Measurements from ENCODE around the gene TBC1D19.

TBC1D19 gene

GRCh38 chr4:26751838-26752237, 168.0 kb downstream of the TBC1D19 start:
- H3K4me3 ChIP-seq (replicated peaks in 1 of 2; ENCODE audit: low read depth in 2 of 2, low read length in 2 of 2) = no peak overlapping the region
- TF ChIP-seq CTCF (IDR thresholded peaks at IDR 0.05; ENCODE audit: low read depth, low read length) = no peak
- no peak for DNase-seq (ENCODE audit: low read depth in 2 of 2)

GRCh38 chr4:26753187-26753586, 169.3 kb downstream of the TBC1D19 start:
- no peak for DNase-seq (ENCODE audit: low read depth in 2 of 2)
- H3K4me3 ChIP-seq (replicated peaks in 1 of 2; ENCODE audit: low read depth in 2 of 2, low read length in 2 of 2) = no peak overlapping the region
- no peak for TF ChIP-seq CTCF (IDR thresholded peaks at IDR 0.05; ENCODE audit: low read depth, low read length)

- H3K4me3 ChIP-seq (replicated peaks in 1 of 2; ENCODE audit: low read depth in 2 of 2, low read length in 2 of 2) = no peak overlapping the region
- DNase-seq (ENCODE audit: low read depth in 2 of 2) = peak; percentile 51 to 60
- no peak for TF ChIP-seq CTCF (IDR thresholded peaks at IDR 0.05; ENCODE audit: low read depth, low read length)
Observed at GRCh38 chr4:26753617-26754016, 169.7 kb downstream of the TBC1D19 start.

- DNase-seq (ENCODE audit: low read depth in 2 of 2) = no peak
- no peak overlapping the region for H3K4me3 ChIP-seq (replicated peaks in 1 of 2; ENCODE audit: low read depth in 2 of 2, low read length in 2 of 2)
- no peak for TF ChIP-seq CTCF (IDR thresholded peaks at IDR 0.05; ENCODE audit: low read depth, low read length)
Observed at GRCh38 chr4:26757751-26758150, 173.9 kb downstream of the TBC1D19 start.

GRCh38 chr4:26758899-26759298, 175.0 kb downstream of the TBC1D19 start:
- no peak overlapping the region for H3K4me3 ChIP-seq (replicated peaks in 1 of 2; ENCODE audit: low read depth in 2 of 2, low read length in 2 of 2)
- DNase-seq (ENCODE audit: low read depth in 2 of 2) = no peak
- no peak for TF ChIP-seq CTCF (IDR thresholded peaks at IDR 0.05; ENCODE audit: low read depth, low read length)

GRCh38 chr4:26762650-26763049, 178.8 kb downstream of the TBC1D19 start:
- peak; percentile 27 to 28 for DNase-seq (ENCODE audit: low read depth in 2 of 2)

More at GRCh38 chr4:26762650-26763049, 178.8 kb downstream of the TBC1D19 start:
- no peak overlapping the region for H3K4me3 ChIP-seq (replicated peaks in 1 of 2; ENCODE audit: low read depth in 2 of 2, low read length in 2 of 2)
- no peak for TF ChIP-seq CTCF (IDR thresholded peaks at IDR 0.05; ENCODE audit: low read depth, low read length)
